ENCODE data around the gene MFRP.
A peak's percentile ranks its signal among the peaks of the same experiment; 100 is the strongest.

Gene MFRP

GRCh38 chr11:119373059-119373920, 26.8 kb upstream of the MFRP start:
- DNase-seq (ENCODE audit: low read depth in 2 of 2) = no peak

- DNase-seq (ENCODE audit: low read depth in 2 of 2) = no peak
These were observed 26.0 kb upstream of the MFRP start for GRCh38 chr11:119372260-119373058.

DNA sequence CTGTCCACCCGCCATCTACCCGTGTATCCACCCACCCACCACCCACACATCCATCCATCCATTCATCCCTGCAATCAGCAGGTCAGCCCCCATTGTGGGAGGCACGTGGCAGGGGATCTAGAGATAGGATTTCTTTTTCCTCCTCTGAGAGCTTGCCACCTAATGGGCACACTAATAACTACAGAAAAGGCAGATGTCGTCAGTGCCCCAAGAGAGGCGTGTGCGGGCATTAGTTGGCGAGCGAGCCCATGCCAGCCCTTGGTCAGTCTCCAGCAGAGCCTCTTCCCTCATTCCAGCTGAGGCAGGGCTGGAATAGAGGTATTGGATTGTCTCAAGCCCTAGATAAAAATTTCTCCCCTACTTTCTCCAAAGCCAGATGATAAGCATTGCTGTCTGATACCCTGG, 25.3 kb upstream of the MFRP start:
- no peak for DNase-seq (ENCODE audit: low read depth in 2 of 2)

GRCh38 chr11:119371067-119371601, 24.6 kb upstream of the MFRP start:
- no peak for DNase-seq (ENCODE audit: low read depth in 2 of 2)

DNA sequence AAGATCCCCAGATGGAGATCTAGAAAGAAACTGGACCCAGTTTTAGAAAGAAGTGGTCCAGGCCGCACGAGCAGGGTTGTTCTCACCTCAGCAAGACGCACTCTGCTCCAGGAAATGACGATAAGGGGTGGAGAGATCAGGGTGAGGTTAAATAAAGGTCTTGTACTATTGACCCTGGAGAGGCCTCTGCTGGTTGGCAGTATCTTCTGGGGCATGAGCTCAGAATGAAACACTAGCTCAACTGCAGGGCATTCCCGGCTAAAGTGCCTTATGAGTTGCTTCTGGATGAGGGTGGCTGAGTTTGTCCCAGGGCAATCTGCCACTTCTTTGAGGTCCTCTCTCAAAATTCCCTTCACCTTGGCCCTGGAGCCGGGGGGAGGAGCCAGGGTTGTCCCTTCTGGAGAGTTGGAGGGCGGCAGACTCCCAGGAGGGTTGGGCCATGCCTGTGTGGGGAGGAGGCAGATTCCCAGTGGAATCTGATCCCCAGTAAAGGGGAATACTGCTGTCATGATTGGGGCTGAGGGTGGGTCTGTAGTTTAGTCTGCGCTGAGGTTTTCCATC, 24.1 kb upstream of the MFRP start:
- no peak for DNase-seq (ENCODE audit: low read depth in 2 of 2)

DNA sequence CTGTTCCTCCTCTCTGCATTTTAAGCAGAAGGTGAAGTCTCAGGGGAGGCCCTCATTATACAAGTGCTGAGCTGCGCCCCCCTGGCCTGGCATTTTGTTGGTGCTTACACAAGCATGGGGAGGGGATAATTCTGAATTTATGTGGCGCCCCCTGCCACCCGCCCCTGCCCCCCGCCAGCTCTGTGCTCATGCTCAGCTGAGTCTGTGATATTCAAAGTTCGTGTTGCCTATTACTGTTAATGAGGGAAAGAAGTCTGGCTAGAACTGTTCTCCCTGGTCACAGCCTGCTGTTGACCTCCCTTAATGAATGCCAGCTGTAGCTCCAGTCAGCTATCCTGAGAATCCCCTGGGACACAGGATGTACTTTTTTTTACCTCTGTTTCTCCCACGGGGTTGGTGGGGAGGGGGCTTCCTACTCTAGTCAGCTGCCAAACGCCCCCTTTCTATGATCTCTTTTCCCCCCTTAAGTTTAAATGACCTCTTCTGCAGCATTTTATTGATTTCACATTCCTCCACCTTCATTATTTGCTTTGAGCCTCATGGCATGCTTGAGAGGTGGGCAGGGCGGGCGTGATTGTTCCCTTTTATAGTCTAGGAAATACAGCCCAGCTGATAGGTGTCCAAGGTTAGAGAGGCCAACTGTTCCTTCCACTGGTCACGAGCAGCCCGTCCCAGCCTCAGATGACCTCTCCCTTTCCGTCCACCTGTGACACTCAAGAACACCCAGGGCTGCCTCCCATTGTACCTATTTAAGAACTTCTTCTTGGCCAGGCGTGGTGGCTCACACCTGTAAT, 22.8 kb upstream of the MFRP start:
- DNase-seq (ENCODE audit: low read depth in 2 of 2) = no peak

DNA sequence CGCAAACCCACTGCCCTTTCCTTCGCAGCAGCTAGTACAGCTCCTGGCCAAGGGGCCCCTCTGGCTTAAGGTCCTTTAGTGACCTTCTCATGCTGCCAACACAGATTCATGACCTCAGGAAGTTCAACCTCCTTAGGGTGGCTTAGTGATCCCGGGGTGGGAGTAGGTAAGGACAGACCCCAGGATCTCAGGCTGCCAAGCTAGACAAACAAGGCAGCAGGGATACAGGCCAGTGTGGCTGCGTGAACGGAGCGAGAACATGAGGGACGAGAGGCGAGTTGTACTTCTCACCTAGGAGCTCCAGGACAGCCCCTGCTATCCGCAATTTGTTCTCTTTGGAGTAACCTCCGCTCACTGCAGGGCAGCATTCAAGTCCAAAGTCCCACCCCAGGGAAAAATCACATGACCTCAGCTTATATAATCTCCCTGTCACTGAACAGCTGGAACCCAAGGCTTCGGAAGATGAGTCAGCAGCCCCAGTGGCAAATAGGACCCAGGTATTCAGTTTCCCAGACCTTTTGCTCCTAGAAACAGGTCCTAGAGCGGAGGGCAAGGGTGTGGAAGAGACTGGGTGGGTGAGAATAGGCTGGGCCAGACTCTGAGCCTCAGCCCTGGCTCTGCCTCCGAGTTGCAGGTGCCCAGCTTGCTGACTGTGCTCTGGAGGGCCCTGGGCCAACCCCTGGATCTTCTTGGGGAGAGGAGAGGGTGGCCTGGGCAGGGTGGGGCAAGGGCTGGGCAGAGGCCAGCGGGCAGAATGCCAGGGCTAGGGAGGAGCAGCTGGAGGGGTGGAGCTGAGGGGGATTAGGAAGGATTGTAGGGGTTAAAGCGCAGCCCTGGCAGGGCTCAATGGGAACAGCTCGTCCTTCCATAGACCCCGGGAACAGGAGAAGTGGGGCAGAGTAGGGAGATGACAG, 21.9 kb upstream of the MFRP start:
- no peak for DNase-seq (ENCODE audit: low read depth in 2 of 2)

- DNase-seq (ENCODE audit: low read depth in 2 of 2) = no peak
These were observed 21.2 kb upstream of the MFRP start for GRCh38 chr11:119367661-119368120.

DNA sequence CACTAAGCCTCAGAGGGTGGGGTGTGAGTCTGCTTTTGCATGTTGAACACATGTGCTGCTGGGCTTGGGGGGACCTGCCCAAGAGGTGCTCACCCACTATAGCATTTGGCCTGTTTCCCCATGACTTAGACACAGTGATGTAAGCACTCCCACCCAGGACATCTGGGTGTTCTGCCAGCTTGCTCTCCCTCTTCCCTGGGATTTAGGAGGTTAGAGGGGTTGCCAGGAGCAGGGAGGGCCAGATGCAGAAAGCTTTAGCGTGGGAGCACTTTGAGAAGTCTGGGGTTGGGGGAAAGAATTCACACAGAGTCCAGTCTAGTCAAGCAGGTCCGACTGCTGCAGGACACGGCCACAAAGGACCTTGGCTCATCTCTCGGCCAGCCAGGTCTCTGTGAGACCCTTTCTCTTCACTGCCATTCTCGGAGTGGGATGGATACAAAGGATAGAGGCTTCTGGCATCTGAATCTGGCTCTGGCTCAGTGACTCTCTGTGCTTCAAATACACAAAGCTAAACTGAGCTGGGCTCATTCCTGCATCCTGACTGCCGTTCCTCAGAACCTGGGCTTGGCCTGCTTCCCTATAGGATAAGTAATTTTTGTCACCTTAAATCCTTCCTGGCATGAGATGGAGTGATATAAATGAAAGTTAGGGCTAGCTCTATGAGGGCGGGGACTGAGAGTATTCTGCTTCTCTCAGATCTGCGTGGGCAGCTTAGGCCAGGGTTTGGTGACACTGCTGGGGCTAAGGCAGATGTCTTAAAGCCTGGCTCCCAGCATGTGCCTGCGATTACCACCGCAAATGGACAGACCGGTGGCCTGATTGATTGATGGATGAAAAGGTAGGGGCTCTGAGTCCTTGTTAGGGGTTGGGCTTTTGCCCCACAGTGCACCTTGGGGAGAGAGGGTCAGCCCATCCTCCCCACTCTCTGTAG, 20.4 kb upstream of the MFRP start:
- no peak for DNase-seq (ENCODE audit: low read depth in 2 of 2)

DNA sequence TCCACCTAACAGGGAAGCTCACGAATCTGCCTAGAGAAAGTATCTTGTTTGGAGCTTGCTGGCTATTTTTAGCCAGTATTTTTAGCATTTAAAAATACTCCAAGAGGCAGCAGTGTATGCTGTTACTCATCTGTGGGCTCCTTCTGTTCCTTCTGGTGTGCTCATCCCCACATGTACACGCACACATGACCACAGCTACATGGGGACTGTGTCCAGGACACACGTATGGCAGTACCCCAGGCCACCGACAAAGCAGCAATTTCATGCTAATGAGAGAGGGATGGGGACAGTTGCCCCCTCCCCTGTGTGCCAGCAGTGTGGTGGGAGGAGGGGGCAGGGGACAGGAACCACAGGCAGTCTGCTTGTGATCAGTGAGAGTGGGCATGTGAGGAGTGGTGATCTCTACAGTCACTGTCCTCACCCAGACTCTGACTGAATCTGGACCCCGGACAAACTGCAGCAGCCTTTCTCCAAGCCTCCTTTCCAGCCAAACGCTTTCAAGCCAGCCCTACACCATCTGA, 18.6 kb upstream of the MFRP start:
- DNase-seq (ENCODE audit: low read depth in 2 of 2) = no peak

GRCh38 chr11:119363851-119364590, 17.5 kb upstream of the MFRP start:
- DNase-seq (ENCODE audit: low read depth in 2 of 2) = peak in 1 of 2 donors; percentile 46

- no peak for DNase-seq (ENCODE audit: low read depth in 2 of 2)
These were observed 16.8 kb upstream of the MFRP start for GRCh38 chr11:119363081-119363850.

DNA sequence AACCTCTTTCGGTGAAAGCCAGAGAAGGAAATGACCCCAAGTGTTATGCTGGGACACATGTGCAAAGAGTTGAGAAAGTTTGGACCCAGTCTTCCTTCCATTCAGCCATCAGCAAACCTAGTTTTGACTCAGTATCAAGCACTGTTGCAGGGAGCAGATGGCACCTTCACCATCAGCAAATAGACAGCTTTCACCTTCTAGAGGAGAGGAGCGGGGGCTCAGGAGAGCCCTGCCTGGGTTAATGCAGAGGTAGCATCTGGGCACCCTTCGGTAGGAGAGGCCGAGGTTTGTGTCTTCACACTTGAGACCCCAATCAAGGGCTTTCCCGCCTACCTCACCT, 16.2 kb upstream of the MFRP start:
- DNase-seq (ENCODE audit: low read depth in 2 of 2) = no peak

DNA sequence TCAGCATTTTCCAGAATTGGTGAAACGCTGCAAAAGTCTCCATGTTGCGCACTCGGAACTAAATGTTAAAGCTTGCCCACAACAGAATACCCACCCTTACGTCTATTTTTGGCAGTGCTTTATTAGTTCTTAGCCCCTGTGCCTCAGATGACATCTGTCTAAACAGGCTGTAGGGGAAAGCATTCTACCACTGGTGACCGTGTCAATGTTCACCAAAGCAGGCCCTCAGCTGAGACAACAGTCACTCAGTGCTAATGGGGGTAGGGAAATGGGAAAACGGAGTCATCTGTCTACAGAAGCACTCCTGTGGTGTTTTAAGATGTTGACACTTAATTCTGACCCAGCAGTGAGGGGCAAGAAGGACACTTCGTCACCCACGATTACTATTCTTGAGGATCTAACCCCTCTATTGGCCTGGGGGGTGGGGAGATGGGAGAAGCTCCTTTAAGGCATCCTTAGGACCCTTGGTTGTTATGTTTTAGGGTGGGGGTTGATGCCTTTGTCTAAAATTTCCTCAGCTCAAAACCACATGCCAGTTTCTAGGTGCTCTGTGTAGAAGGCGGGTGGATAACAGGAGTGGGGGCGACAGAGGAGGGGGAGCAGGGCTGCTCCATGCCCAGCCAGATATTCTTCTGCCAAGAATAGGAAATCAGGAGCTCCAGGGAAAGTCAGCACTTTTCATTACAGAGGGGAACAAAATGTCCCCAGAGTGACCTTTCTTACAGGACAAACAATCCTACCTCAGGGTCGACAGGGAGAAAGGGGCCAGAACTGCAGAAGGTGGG, 15.6 kb upstream of the MFRP start:
- DNase-seq (ENCODE audit: low read depth in 2 of 2) = no peak

- peak; percentile 49 to 64 for DNase-seq (ENCODE audit: low read depth in 2 of 2)
These were observed 14.7 kb upstream of the MFRP start for GRCh38 chr11:119361056-119361787.
